HepG2 (cell line): Measurements from ENCODE around the gene IRF7. TPM values are rescaled to one million over a fixed set of nuclear protein-coding genes. Genes with fewer than 3 reads are reported as not detected.

Experiments used
- DMTF1 ChIP-seq: sonication (generic); formaldehyde crosslinking; IDR thresholded peaks from 2 replicates; pipeline ENCODE4 v1.4.0; 2020; ENCODE audit warnings: mild to moderate bottlenecking, missing genetic modification reagents
- GABPB1 ChIP-seq: IDR thresholded peaks from 2 replicates; pipeline ENCODE4 v1.6.1; 2016; ENCODE audit warnings: mild to moderate bottlenecking, missing genetic modification reagents, moderate library complexity, missing compliant biosample characterization
- HINFP ChIP-seq: sonication (generic); formaldehyde crosslinking; IDR thresholded peaks from 2 replicates; pipeline ENCODE4 v1.4.0; 2020; ENCODE audit warnings: low read depth, mild to moderate bottlenecking, missing genetic modification reagents
- HMG20B ChIP-seq: conservative IDR thresholded peaks from 2 replicates; pipeline ENCODE4 v1.6.1; 2016; ENCODE audit warnings: missing genetic modification reagents, missing compliant biosample characterization
- HOMEZ ChIP-seq: IDR thresholded peaks from 2 replicates; pipeline ENCODE4 v1.6.1; 2016; ENCODE audit warnings: low read depth
- ISL2 ChIP-seq: sonication (generic); formaldehyde crosslinking; IDR thresholded peaks from 2 replicates; pipeline ENCODE4 v1.5.0; 2020; ENCODE audit warnings: missing genetic modification reagents
- KDM5A ChIP-seq: fragments of 200-600 bp; sonication (generic); IDR thresholded peaks from 2 replicates; pipeline ENCODE4 v1.7.0; 2018; ENCODE audit warnings: antibody characterized with exemption, mild to moderate bottlenecking, low read length, borderline replicate concordance
- MBNL3 ChIP-seq: fragments of 250-450 bp; sonication (Bioruptor Pico); conservative IDR thresholded peaks from 2 replicates; pipeline ENCODE4 v1.8.0; 2022; ENCODE audit warnings: mild to moderate bottlenecking, inconsistent platforms
- MYC ChIP-seq: sonication (generic); formaldehyde crosslinking; IDR thresholded peaks from 2 replicates; pipeline ENCODE4 v1.9.0; 2021; ENCODE audit warnings: missing genetic modification reagents, borderline replicate concordance
- ONECUT2 ChIP-seq: sonication (generic); formaldehyde crosslinking; IDR thresholded peaks from 2 replicates; pipeline ENCODE4 v1.4.0; 2020; ENCODE audit warnings: missing genetic modification reagents
- PRMT3 ChIP-seq: sonication (generic); formaldehyde crosslinking; IDR thresholded peaks from 2 replicates; pipeline ENCODE4 v1.8.1; 2022; ENCODE audit warnings: low read depth, mild to moderate bottlenecking, moderate library complexity, missing genetic modification reagents, borderline replicate concordance
- RBM22 ChIP-seq: fragments of 200-400 bp; formaldehyde crosslinking; optimal IDR thresholded peaks from 2 replicates; pipeline ENCODE3; 2017; ENCODE audit warnings: mild to moderate bottlenecking, low read length, moderate library complexity
- SKI ChIP-seq: fragments of 450-650 bp; IDR thresholded peaks from one replicate; pipeline ENCODE4 v1.6.1; 2018; ENCODE audit warnings: mild to moderate bottlenecking; ENCODE audit not compliant: partially characterized antibody
- SP5 ChIP-seq: IDR thresholded peaks from 2 replicates; pipeline ENCODE4 v1.6.1; 2016; ENCODE audit warnings: low read depth, borderline replicate concordance
- TBP ChIP-seq: sonication (generic); formaldehyde crosslinking; IDR thresholded peaks from 2 replicates; pipeline ENCODE4 v1.5.0; 2020; ENCODE audit warnings: missing genetic modification reagents
- THAP11 ChIP-seq: IDR thresholded peaks from 2 replicates; pipeline ENCODE4 v1.6.1; 2016; ENCODE audit warnings: missing biosample characterization, missing genetic modification reagents
- ZBTB14 ChIP-seq: sonication (generic); formaldehyde crosslinking; IDR thresholded peaks from 2 replicates; pipeline ENCODE4 v1.4.0; 2020; ENCODE audit warnings: missing genetic modification reagents
- ZBTB8A ChIP-seq: sonication (generic); formaldehyde crosslinking; IDR thresholded peaks from 2 replicates; pipeline ENCODE4 v1.4.0; 2020; ENCODE audit warnings: mild to moderate bottlenecking, low read depth, missing genetic modification reagents, borderline replicate concordance
- ZFP1 ChIP-seq: IDR thresholded peaks from 2 replicates; pipeline ENCODE4 v1.6.1; 2016
- ZNF207 ChIP-seq: fragments of 450-650 bp; IDR thresholded peaks from 2 replicates; pipeline ENCODE4 v1.6.1; 2016; ENCODE audit warnings: antibody characterized with exemption, borderline replicate concordance
- ZNF263 ChIP-seq: sonication (generic); formaldehyde crosslinking; IDR thresholded peaks from 2 replicates; pipeline ENCODE4 v1.4.0; 2020; ENCODE audit warnings: missing genetic modification reagents
- ZNF280B ChIP-seq: sonication (generic); formaldehyde crosslinking; IDR thresholded peaks from 2 replicates; pipeline ENCODE4 v1.5.0; 2020; ENCODE audit warnings: missing genetic modification reagents, mild to moderate bottlenecking, borderline replicate concordance
- ZNF446 ChIP-seq: sonication (generic); formaldehyde crosslinking; IDR thresholded peaks from 2 replicates; pipeline ENCODE4 v1.5.0; 2020; ENCODE audit warnings: mild to moderate bottlenecking, missing genetic modification reagents
- ZNF773 ChIP-seq: sonication (generic); formaldehyde crosslinking; IDR thresholded peaks from 2 replicates; pipeline ENCODE4 v1.4.0; 2020; ENCODE audit warnings: missing genetic modification reagents, borderline replicate concordance
- polyA plus RNA-seq, 8 experiments: library from polyadenylated mRNA; depleted of rRNA in 3 of 8; stranded (reverse) in 7 of 8; unstranded in 1 of 8; fragments of >200 nt; fragmentation: Illumina TruSeq in 4 of 8; extraction: Trizol in 4 of 8; gene quantifications; 2 replicates each; pipeline versions ENCODE4 v1.2.1 to v1.2.3, GENCODE V29; 2011 to 2016; ENCODE audit warnings: low read depth in 4 of 8, missing spikeins in 1 of 8, mixed read lengths in 1 of 8; ENCODE audit not compliant: insufficient read depth in 1 of 8
- total RNA-seq, 5 experiments: library from RNA; depleted of rRNA; stranded (reverse); fragments of >200 nt; fragmentation: Illumina TruSeq; extraction: Trizol; gene quantifications; 2 replicates each; pipeline ENCODE4 v1.2.3, GENCODE V29; 2016; ENCODE audit warnings: low read depth in 1 of 5

IRF7 gene
- total and polyA plus RNA-seq, 2 of the 13 experiments (the other 11 are each of a cell fraction or from before 2014, with no cell fraction given) = not detected

GRCh38 chr11:587978-588380 lies 27.8 kb downstream of the IRF7 start (continued):
- TF ChIP-seq DMTF1 (no peak), HOMEZ (peak; percentile 69; the same call in 1 of the 2 replicates), HINFP (no peak), ONECUT2 (no peak), ZFP1 (no peak), GABPB1 (peak; percentile 50; the same call in 1 of the 2 replicates), MYC (peak; percentile 54; the same call in 1 of the 2 replicates), SKI (peak; percentile 84), PRMT3 (no peak), ZNF280B (CRISPR knock-in tag) (no peak), ZBTB14 (no peak), KDM5A (no peak), THAP11 (CRISPR knock-in tag) (peak; percentile 72; the same call in 1 of the 2 replicates), ZNF446 (CRISPR knock-in tag) (no peak), ZNF263 (peak; percentile 76), MBNL3 (CRISPR knock-in tag) (no peak), HMG20B (CRISPR knock-in tag) (peak; percentile 74), ISL2 (CRISPR knock-in tag) (no peak), ZBTB8A (CRISPR knock-in tag) (no peak), SP5 (peak; percentile 46; the same call in 1 of the 2 replicates), RBM22 (peak; percentile 72), ZNF207 (no peak), ZNF773 (CRISPR knock-in tag) (no peak), TBP (no peak)
